Lower lobe of right lung (tissue), 1 donor: Measurements from ENCODE around the gene NSMCE4A. TPM values are rescaled to one million over a fixed set of nuclear protein-coding genes. Genes with fewer than 3 reads are reported as not detected.

Experiments used
- total RNA-seq: library from RNA; stranded (reverse); fragmentation: NEBNext Ultra II Directional; extraction: Animal tissue kit (Norgen Biotek cat#: 25700); gene quantifications from one replicate; pipeline ENCODE4 v1.2.1, GENCODE V29; 2021
- donor health status: DM: no; HTN: yes; CAD: no; lungs with severe emphysema.

NSMCE4A gene
- total RNA-seq, 1 donor from 2014 or later = 37.1 TPM

Other genes starting within 250 kb of the NSMCE4A start
- gene ATE1, start 47.2 kb downstream of the NSMCE4A start, total RNA-seq = 26.0 TPM
- gene TACC2, start 13.9 kb upstream of the NSMCE4A start, total RNA-seq = 141 TPM